ENCODE data around the gene JAM2. TPM values are rescaled to one million over a fixed set of nuclear protein-coding genes. Genes with fewer than 3 reads are reported as not detected.

The JAM2 gene
- total and polyA plus RNA-seq, 11 donors, result 12.5 to 55.7 (median 19.2) TPM

DNA sequence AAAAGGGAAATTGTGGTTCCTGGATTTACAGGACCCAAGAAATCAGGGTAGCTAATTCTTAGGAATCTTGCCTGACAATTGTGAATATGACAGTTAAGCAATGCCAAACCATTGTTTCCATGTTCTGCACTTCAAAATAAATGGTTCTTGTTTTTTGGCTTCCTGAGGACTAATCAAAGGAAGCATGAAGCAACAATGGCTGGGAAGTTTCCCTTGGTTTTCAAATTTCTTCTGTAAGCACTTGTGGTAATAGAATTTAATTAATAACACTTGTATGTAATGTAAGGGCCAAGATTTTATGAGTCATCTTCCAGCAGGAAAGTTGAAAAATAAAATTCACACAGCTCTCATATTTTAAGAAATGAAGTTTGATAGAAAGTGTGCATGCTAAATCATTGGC lies 31.7 kb downstream of the JAM2 start:
- Histone ChIP-seq H3K27me3 (no peaks in the 10 kb centered on the region), H3K4me3 (peak overlapping the region in 1 of 12 donors; percentile 0), H3K27ac (peak overlapping the region; percentile 30 to 87 (median 78)), H3K4me1 (peaks cover 0 to 31% (median 17%) of the 10 kb centered on the region in 12 donors), H3K9me3 (no peaks in the 10 kb centered on the region), H3K36me3 (no peaks in the 10 kb centered on the region)
- intact Hi-C loops (cut with DNase I), result no loop called here
- no peak for DNase-seq
- no peak for TF ChIP-seq POLR2A (IDR thresholded peaks at IDR 0.05)
- TF ChIP-seq, protein P1, sequence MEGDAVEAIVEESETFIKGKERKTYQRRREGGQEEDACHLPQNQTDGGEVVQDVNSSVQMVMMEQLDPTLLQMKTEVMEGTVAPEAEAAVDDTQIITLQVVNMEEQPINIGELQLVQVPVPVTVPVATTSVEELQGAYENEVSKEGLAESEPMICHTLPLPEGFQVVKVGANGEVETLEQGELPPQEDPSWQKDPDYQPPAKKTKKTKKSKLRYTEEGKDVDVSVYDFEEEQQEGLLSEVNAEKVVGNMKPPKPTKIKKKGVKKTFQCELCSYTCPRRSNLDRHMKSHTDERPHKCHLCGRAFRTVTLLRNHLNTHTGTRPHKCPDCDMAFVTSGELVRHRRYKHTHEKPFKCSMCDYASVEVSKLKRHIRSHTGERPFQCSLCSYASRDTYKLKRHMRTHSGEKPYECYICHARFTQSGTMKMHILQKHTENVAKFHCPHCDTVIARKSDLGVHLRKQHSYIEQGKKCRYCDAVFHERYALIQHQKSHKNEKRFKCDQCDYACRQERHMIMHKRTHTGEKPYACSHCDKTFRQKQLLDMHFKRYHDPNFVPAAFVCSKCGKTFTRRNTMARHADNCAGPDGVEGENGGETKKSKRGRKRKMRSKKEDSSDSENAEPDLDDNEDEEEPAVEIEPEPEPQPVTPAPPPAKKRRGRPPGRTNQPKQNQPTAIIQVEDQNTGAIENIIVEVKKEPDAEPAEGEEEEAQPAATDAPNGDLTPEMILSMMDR (IDR thresholded peaks at IDR 0.05), result no peak
- ATAC-seq, result peak; percentile 66 to 86 (median 81)

DNA sequence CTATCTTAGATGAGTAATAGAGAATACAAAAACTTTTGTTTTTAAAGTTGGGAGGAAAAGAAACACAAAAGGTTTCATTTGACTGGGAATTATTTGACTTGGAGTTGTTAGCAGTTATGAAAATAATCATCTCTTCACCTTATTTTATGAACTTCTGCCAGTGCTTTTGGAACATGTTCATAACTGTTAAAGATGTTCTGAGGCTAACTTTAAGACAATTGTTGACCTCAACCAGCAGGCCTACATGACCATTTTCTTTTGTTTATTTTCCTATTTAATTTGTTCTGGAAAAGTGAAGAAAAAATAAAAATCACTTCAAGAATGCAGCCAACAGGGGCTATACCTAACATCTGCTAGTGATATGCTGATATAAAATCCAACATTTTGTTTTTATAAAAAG lies 37.4 kb downstream of the JAM2 start:
- intact Hi-C loops (cut with DNase I), result no loop called here
- TF ChIP-seq, protein P1 (IDR thresholded peaks at IDR 0.05), result no peak
- TF ChIP-seq POLR2A (IDR thresholded peaks at IDR 0.05), result no peak
- ATAC-seq (no peak), DNase-seq (no peak)
- Histone ChIP-seq H3K27me3 (no peaks in the 10 kb centered on the region), H3K36me3 (no peaks in the 10 kb centered on the region), H3K9me3 (no peaks in the 10 kb centered on the region), H3K4me3 (no peak overlapping the region), H3K27ac (peak overlapping the region in 9 of 12 donors; percentile 11 to 48 (median 20)), H3K4me1 (peaks cover 0 to 20% (median 5%) of the 10 kb centered on the region in 12 donors)

DNA sequence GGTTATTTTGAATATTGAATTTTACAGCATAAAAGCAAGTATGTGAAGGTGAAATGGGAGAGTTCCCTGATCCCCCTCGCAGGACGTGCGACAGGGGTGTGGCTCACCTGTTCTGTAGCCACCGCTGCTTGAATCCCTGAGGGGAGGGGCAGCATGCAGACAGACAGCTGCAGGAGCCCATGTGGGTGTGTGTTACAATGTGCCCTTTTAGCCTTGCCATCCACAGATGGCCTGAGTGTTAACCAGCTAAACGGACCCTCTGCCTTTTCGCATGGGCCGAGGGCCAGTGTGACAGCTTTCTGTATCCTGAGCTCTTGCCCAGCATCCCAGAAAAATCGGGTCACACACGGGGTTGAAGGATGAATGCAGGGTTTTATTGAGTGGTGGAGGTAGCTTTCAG lies 43.3 kb downstream of the JAM2 start:
- WGBS, 4 donors, result 72 to 79% (median 75%) methylated on average over 9 of the region's 9 CpGs
- TF ChIP-seq, protein P1 (IDR thresholded peaks at IDR 0.05), result no peak
- no peak for TF ChIP-seq POLR2A (IDR thresholded peaks at IDR 0.05)
- H3K9me3 ChIP-seq, result no peaks in the 10 kb centered on the region
- H3K4me1 ChIP-seq, result peaks cover 0 to 24% (median 8%) of the 10 kb centered on the region in 12 donors
- peaks cover 0 to 17% (median 3%) of the 10 kb centered on the region in 9 donors for H3K36me3 ChIP-seq
- intact Hi-C loops (cut with DNase I), result loop anchor here in 1 of 10 donors (10.0 kb wide), 1 partner anchor 48 kb away; the partner anchor contains the start of gene JAM2
- H3K27ac ChIP-seq, result no peak overlapping the region
- ATAC-seq (no peak), DNase-seq (no peak)
- no peaks in the 10 kb centered on the region for H3K27me3 ChIP-seq
- no peak overlapping the region for H3K4me3 ChIP-seq

DNA sequence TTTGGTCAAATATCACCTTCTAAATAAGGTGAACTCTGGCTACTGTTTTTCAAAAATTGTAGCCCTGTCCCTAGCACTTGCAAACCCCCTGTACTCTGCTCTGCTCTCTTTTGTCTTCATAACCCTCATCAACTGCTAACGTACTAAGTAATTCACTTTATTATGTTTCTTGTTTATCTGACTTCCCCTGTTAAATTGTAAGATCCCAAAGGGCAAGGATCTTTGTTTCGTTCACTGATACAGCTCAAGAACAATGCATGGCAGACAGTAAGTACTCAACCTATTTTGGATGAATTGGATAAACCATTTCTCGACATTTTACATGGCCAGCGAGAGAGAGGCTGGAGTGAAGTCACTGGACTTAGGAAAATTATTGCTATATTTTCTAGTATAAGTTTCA lies 48.7 kb downstream of the JAM2 start:
- H3K9me3 ChIP-seq, result no peaks in the 10 kb centered on the region
- peak overlapping the region; percentile 16 to 79 (median 58) for H3K27ac ChIP-seq
- no peak overlapping the region for H3K4me3 ChIP-seq
- ATAC-seq, result peak in 2 of 4 donors; percentile 18 to 50
- TF ChIP-seq, protein P1 (IDR thresholded peaks at IDR 0.05), result no peak
- TF ChIP-seq POLR2A (IDR thresholded peaks at IDR 0.05), result no peak
- H3K36me3 ChIP-seq, result peaks cover 0 to 34% (median 3%) of the 10 kb centered on the region in 9 donors
- peaks cover 0 to 42% (median 8%) of the 10 kb centered on the region in 12 donors for H3K4me1 ChIP-seq
- intact Hi-C loops (cut with DNase I), result loop anchor here in 1 of 10 donors (5.0 to 10.0 kb wide), 2 partner anchors 45 to 53 kb away; partner anchors contain the start of genes ATP5PF, GABPA and JAM2
- WGBS, 4 donors, result 69 to 77% (median 74%) methylated on average over 4 of the region's 4 CpGs
- H3K27me3 ChIP-seq, result no peaks in the 10 kb centered on the region
- no peak for DNase-seq

All from heart left ventricle (tissue), 16 donors.